Hepatocyte (in vitro differentiated cells): ENCODE results near the gene MRPS18B. TPM values are rescaled to one million over a fixed set of nuclear protein-coding genes. Genes with fewer than 3 reads are reported as not detected.

Experiments
- DNase-seq: peaks from one replicate; pipeline ENCODE4 v3.0.0-alpha.2; 2016; ENCODE audit warnings: low spot score
- H2AFZ ChIP-seq: fragments of 200-600 bp; sonication (generic); 2 replicates; pipeline ENCODE4 v1.6.0; 2016; ENCODE audit warnings: antibody characterized with exemption, mild to moderate bottlenecking
- H3K27ac ChIP-seq: fragments of 200-600 bp; sonication (generic); 2 replicates; pipeline ENCODE4 v1.5.1; 2016; ENCODE audit warnings: mild to moderate bottlenecking
- H3K27me3 ChIP-seq: fragments of 200-600 bp; sonication (generic); 2 replicates; pipeline ENCODE4 v1.6.1; 2016
- H3K36me3 ChIP-seq: fragments of 200-600 bp; sonication (generic); replicated peaks from 2 replicates; pipeline ENCODE4 v1.5.1; 2016; ENCODE audit warnings: low read depth; ENCODE audit not compliant: insufficient read depth
- H3K4me1 ChIP-seq: fragments of 200-600 bp; sonication (generic); 2 replicates; pipeline ENCODE4 v1.5.1; 2016; ENCODE audit warnings: mild to moderate bottlenecking, moderate library complexity; ENCODE audit not compliant: insufficient read depth
- H3K4me2 ChIP-seq: fragments of 200-600 bp; sonication (generic); 2 replicates; pipeline ENCODE4 v1.6.0; 2016
- H3K4me3 ChIP-seq: fragments of 200-600 bp; sonication (generic); 2 replicates; pipeline ENCODE4 v1.5.1; 2016; ENCODE audit warnings: mild to moderate bottlenecking
- H3K79me2 ChIP-seq: fragments of 200-600 bp; sonication (generic); 2 replicates; pipeline ENCODE4 v1.6.0; 2017; ENCODE audit warnings: mild to moderate bottlenecking
- H3K9me2 ChIP-seq: fragments of 200-600 bp; sonication (generic); replicated peaks from 2 replicates; pipeline ENCODE4 v1.6.0; 2017; ENCODE audit warnings: mild to moderate bottlenecking; ENCODE audit not compliant: insufficient read depth
- H3K9me3 ChIP-seq: fragments of 200-600 bp; sonication (generic); 2 replicates; pipeline ENCODE4 v1.5.1; 2016; ENCODE audit warnings: low read depth, mild to moderate bottlenecking
- H4K20me1 ChIP-seq: fragments of 200-600 bp; sonication (generic); 2 replicates; pipeline ENCODE4 v1.6.0; 2016; ENCODE audit warnings: mild to moderate bottlenecking; ENCODE audit not compliant: insufficient read depth, poor library complexity, severe bottlenecking
- EZH2 ChIP-seq: fragments of 200-600 bp; sonication (generic); IDR thresholded peaks from 2 replicates; pipeline ENCODE4 v1.6.1; 2016; ENCODE audit warnings: antibody characterized with exemption, mild to moderate bottlenecking, borderline replicate concordance
- EZH2phosphoT487 ChIP-seq: fragments of 200-600 bp; sonication (generic); IDR thresholded peaks from one replicate; pipeline ENCODE4 v1.6.1; 2018; ENCODE audit warnings: antibody characterized with exemption, mild to moderate bottlenecking, low read depth, moderate library complexity; ENCODE audit not compliant: unreplicated experiment, severe bottlenecking
- WGBS: methylation state at CpG from one replicate; pipeline ENCODE4 v1.1.6; 2016; ENCODE audit warnings: low lambda C conversion rate; ENCODE audit errors: missing lambda C conversion rate; 5-methylcytosine and 5-hydroxymethylcytosine counted together
- polyA plus RNA-seq: library from polyadenylated mRNA; unstranded; fragments of >200 nt; fragmentation: Nextera tagmentation; extraction: Ambion mirVana; gene quantifications from 2 replicates; pipeline ENCODE4 v1.2.1, GENCODE V29; 2016
- total RNA-seq: library from RNA; depleted of rRNA; stranded (reverse); fragments of >200 nt; gene quantifications from 2 replicates; pipeline ENCODE4 v1.2.3, GENCODE V29; 2014
- TF ChIP-seq, protein P1 (sequence below): fragments of 200-600 bp; sonication (generic); IDR thresholded peaks from 2 replicates; pipeline ENCODE4 v1.5.1; 2016; ENCODE audit warnings: antibody characterized with exemption, mild to moderate bottlenecking; ENCODE audit not compliant: poor library complexity

Gene MRPS18B
- total and polyA plus RNA-seq, 2 experiments from 2014 or later, result 38.7 to 59.4 TPM

DNA sequence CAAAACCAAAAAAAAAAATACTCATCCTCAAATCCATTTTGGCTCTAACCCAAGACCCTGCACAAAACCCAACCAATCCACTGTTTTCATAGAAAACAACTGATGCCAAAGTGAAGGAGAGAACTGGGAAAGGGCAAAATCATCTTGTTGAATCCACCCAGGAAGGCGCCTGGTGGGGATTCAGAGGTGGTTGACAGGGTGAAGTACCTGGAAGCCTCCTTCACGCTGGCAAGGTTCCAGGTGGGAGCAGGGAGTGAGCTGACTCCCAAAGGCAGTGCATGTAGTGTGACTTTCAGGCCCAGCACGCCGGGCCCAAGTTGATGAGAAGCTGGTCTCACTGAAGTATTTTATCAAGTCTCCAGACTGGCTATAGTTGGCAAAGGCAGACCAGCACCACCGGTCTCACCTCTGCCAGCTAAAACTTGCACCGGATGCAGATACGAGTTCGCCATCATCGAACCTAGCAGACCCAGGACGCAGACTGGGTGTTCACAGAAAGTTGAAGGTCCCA, 17.1 kb upstream of the MRPS18B start:
- Histone ChIP-seq H3K79me2 (no peaks in the 10 kb centered on the region), H3K4me2 (no peak overlapping the region), H3K36me3 (peaks cover 4% of the 10 kb centered on the region), H3K9me3 (no peaks in the 10 kb centered on the region), H3K9me2 (no peaks in the 10 kb centered on the region), H4K20me1 (peaks cover 18% of the 10 kb centered on the region), H3K27me3 (no peaks in the 10 kb centered on the region), H2AFZ (no peak overlapping the region), H3K27ac (no peak overlapping the region), H3K4me3 (no peak overlapping the region), H3K4me1 (no peaks in the 10 kb centered on the region)
- TF ChIP-seq EZH2phosphoT487 (no peak), EZH2 (no peak)
- TF ChIP-seq, protein P1, sequence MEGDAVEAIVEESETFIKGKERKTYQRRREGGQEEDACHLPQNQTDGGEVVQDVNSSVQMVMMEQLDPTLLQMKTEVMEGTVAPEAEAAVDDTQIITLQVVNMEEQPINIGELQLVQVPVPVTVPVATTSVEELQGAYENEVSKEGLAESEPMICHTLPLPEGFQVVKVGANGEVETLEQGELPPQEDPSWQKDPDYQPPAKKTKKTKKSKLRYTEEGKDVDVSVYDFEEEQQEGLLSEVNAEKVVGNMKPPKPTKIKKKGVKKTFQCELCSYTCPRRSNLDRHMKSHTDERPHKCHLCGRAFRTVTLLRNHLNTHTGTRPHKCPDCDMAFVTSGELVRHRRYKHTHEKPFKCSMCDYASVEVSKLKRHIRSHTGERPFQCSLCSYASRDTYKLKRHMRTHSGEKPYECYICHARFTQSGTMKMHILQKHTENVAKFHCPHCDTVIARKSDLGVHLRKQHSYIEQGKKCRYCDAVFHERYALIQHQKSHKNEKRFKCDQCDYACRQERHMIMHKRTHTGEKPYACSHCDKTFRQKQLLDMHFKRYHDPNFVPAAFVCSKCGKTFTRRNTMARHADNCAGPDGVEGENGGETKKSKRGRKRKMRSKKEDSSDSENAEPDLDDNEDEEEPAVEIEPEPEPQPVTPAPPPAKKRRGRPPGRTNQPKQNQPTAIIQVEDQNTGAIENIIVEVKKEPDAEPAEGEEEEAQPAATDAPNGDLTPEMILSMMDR, result no peak
- DNase-seq, result no peak
- WGBS, result 92% methylated on average over 10 of the region's 10 CpGs

GRCh38 chr6:30601436-30601814, 16.2 kb upstream of the MRPS18B start:
- peaks cover 4% of the 10 kb centered on the region for H3K36me3 ChIP-seq
- H4K20me1 ChIP-seq, result peaks cover 22% of the 10 kb centered on the region
- WGBS, result 95% methylated on average over 6 of the region's 6 CpGs

GRCh38 chr6:30601815-30602641, 15.6 kb upstream of the MRPS18B start:
- Histone ChIP-seq H3K9me3 (no peaks in the 10 kb centered on the region), H3K9me2 (no peaks in the 10 kb centered on the region), H3K27ac (no peak overlapping the region), H3K36me3 (peaks cover 4% of the 10 kb centered on the region), H3K4me1 (no peaks in the 10 kb centered on the region), H3K4me2 (no peak overlapping the region), H2AFZ (no peak overlapping the region), H3K79me2 (no peaks in the 10 kb centered on the region), H3K27me3 (no peaks in the 10 kb centered on the region), H3K4me3 (no peak overlapping the region), H4K20me1 (peaks cover 22% of the 10 kb centered on the region)
- no peak for DNase-seq
- WGBS, result 98% methylated on average over 33 of the region's 39 CpGs
- TF ChIP-seq EZH2phosphoT487 (no peak), EZH2 (no peak)
- TF ChIP-seq, protein P1, result no peak

More at GRCh38 chr6:30601436-30601814, 16.2 kb upstream of the MRPS18B start:
- no peak overlapping the region for H3K27ac ChIP-seq
- no peaks in the 10 kb centered on the region for H3K79me2 ChIP-seq
- no peak for DNase-seq
- no peak for TF ChIP-seq EZH2phosphoT487
- TF ChIP-seq, protein P1, result no peak
- no peak for TF ChIP-seq EZH2
- no peaks in the 10 kb centered on the region for H3K9me3 ChIP-seq
- no peak overlapping the region for H3K4me3 ChIP-seq
- H2AFZ ChIP-seq, result no peak overlapping the region
- H3K4me1 ChIP-seq, result no peaks in the 10 kb centered on the region
- no peaks in the 10 kb centered on the region for H3K9me2 ChIP-seq
- H3K27me3 ChIP-seq, result no peaks in the 10 kb centered on the region
- no peak overlapping the region for H3K4me2 ChIP-seq
